Mononuclear cell (primary cell): ENCODE measurements around the gene SPDEF. TPM values are rescaled to one million over a fixed set of nuclear protein-coding genes. Genes with fewer than 3 reads are reported as not detected.

Source experiments
- H3K27me3 ChIP-seq: 2 replicates; pipeline ENCODE4 v1.6.0; 2011; ENCODE audit warnings: low read length, control low read depth; ENCODE audit not compliant: insufficient read depth
- H3K4me1 ChIP-seq: 2 replicates; pipeline ENCODE4 v1.5.1; 2011; ENCODE audit warnings: mild to moderate bottlenecking, low read length, control low read depth; ENCODE audit not compliant: insufficient read depth
- H3K4me3 ChIP-seq: 2 replicates; pipeline ENCODE4 v1.5.1; 2011; ENCODE audit warnings: mild to moderate bottlenecking, low read length, moderate library complexity
- H3K9me3 ChIP-seq: 2 replicates; pipeline ENCODE4 v1.5.1; 2011; ENCODE audit warnings: low read depth, mild to moderate bottlenecking, control low read depth, low read length
- total RNA-seq: library from RNA; depleted of rRNA; stranded (reverse); fragments of >200 nt; gene quantifications from one replicate; pipeline ENCODE4 v1.2.3, GENCODE V29; 2012

The SPDEF gene
- total RNA-seq, 1 donor = 0.31 TPM

DNA sequence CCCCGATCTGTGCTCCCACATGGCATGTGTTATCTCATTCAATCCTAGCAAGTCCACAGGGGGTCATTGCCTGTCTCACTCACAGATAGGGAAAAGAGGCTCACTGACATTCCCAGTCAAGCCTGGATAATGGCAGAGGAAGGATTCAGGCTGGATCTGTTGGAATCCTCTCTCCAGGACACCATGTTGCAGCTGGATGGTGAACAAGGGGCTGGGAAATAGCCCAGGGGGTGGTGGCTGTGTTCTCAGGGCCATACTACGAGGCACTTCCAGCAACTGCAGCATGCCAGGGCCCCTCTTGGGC, 5.0 kb upstream of the SPDEF start:
- Histone ChIP-seq H3K4me1 (no peaks in the 10 kb centered on the region), H3K27me3 (no peaks in the 10 kb centered on the region), H3K9me3 (no peaks in the 10 kb centered on the region), H3K4me3 (no peak overlapping the region)

DNA sequence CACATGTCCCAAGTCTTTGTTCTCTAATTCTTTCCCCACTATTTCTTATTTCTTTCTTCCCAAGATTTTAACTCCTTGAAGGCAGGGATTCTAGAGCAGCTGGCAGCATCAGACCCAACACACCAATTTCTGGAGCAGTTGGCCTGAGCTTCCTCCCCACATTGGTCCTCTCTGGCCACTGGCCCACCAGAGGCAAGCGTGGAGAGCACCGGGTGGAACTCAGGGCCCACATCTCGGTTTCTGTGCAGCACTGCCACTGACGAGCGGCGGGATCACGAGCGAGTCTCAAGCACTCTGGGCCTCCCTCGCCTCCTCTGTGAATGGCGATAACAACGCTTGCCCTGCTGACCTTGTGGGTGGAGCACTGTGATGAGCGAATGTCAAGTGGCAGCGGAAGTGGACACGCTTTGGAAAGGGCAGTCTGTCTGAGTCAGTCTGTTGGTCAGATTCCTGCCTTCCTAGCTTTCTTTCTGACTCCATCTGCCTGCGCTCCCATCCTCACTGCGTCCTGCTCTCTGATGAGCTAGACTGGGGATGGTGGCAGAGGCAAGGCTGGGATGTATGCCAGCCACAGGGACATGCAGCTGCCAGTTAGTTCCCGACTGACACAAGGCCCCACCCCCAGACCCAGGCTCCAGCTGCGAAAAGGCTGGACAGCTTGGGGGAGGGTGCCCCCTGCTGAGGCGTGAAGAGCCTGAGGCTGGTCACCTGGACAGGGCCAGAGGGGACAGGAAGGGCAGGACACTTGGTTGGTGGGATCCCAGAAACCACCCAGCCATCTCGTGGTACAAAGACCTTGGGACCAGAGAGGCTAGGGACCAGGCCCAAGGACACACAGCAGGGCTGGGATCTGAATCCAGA, 4.5 kb upstream of the SPDEF start:
- Histone ChIP-seq H3K4me1 (no peaks in the 10 kb centered on the region), H3K9me3 (no peaks in the 10 kb centered on the region), H3K27me3 (no peaks in the 10 kb centered on the region), H3K4me3 (no peak overlapping the region)

DNA sequence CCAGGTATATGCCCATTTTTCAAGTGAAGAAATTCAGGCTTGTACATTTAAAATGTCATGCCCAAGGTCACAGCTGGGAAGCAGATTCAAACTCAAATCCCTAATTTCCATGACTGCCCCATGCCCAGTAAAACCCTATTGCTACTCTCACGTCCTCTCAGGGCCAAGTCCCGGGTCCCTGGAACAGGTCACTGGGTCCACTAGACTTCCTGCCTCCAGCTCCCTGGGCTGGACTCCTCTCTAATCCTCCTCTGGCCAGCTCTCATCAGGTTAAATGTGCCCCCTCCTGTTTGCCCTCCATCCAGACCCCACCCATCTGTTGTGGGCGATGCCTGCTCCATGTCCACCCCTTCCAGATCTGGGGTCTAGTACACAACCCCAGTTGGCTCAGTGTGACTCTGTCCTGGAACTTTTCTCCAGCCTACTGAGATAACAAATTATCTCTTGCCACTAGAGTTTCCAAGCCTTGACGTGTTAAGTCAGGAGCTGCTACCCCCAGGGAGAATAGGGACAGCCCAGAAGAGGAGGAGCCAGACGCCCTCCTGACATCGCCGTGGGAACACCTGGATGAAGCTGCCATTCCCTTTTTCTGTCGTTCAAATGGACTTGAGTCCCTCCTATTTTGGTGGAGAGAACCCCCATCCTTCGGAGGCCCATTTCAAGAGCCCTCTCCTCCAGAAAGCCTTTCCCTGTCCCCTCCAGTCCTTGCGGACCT, 3.7 kb upstream of the SPDEF start:
- Histone ChIP-seq H3K9me3 (no peaks in the 10 kb centered on the region), H3K27me3 (no peaks in the 10 kb centered on the region), H3K4me1 (no peaks in the 10 kb centered on the region), H3K4me3 (no peak overlapping the region)

DNA sequence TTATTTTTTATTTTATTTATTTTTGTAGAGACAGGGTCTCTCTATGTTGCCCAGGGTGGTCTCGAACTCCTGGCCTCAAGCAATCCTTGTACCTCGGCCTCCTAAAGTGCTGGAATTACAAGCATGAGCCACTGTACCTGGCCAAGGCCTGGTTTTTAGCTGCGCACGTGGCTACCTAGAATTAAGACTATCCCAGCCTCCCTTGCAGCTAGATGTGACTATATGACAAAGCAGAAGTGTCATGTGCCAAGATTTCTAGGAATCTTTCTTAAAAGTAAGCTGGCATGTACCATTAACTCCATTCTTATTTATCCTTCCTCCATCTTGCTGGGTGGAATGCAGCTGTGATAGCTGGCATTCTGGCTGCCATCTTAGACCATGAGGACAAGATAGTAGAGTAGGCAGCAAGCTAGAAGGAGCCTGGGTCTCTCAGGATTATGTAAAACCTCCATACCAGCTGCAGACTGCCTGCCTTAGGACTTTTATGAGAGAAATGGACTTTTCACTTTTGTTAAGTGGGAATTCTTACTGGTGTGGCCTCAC, 2.1 kb upstream of the SPDEF start:
- no peaks in the 10 kb centered on the region for H3K9me3 ChIP-seq
- no peak overlapping the region for H3K4me3 ChIP-seq
- no peaks in the 10 kb centered on the region for H3K4me1 ChIP-seq
- no peaks in the 10 kb centered on the region for H3K27me3 ChIP-seq

DNA sequence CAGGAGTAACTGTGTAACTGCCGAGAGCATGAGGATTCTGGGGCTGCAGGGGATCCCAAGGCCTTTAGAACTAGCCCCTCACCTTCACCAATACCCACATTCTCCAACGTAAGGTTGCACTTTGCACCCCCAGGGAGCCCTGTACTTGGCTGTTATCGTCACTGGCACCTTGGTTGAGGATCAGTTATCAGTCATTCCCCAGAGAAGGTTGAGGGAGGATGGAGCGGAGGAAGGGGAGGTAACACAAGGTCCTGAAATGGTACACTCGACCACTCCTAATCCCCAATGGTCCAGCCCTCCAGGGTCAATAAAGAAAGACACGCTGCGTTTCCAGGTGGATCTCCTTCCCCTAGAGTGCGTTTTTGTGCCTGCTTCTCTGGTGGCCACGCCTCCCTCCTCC, 1.1 kb upstream of the SPDEF start:
- Histone ChIP-seq H3K4me3 (no peak overlapping the region), H3K4me1 (no peaks in the 10 kb centered on the region), H3K27me3 (no peaks in the 10 kb centered on the region), H3K9me3 (no peaks in the 10 kb centered on the region)

DNA sequence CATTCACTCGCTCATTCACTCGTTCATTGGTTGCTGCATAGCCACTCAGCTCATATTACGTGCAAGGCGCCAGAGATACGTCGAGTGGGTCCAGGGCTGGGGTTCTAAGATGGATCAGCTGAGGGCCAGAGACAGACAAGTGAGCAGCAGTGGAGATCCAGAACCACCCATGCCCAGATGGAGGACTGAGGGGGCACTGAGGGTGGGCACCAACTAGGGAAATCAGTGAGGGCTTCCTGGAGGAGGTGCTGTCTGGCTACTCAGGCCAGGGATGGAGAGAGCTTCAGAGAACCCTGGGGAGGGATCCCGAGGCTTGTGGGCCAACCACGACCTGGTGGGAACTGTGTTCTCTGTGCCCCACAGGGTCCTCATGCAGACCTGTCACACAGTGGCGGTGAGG, 364 bp upstream of the SPDEF start:
- Histone ChIP-seq H3K4me1 (no peaks in the 10 kb centered on the region), H3K4me3 (no peak overlapping the region), H3K9me3 (no peaks in the 10 kb centered on the region), H3K27me3 (no peaks in the 10 kb centered on the region)

DNA sequence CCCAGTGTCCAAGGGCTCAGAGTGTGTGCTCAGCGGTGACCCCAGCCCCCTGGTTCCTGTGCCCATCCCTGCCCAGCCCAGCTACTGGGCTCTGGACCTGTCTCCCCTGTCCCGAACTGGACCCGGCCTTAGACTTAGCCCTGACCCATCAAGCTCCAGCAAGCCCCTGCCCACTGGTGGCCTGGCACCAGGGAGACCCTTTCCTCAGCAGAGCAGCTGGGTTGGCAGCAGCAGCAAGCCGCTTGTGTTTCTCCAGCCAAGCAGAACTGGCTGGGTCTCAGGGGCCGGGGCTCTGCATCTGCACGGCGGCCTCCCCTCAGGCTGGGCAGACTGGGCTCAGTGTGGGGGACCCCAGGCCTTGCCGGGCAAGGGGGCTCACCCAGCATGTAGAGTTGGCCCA, 801 bp downstream of the SPDEF start:
- no peaks in the 10 kb centered on the region for H3K9me3 ChIP-seq
- H3K4me1 ChIP-seq = no peaks in the 10 kb centered on the region
- no peaks in the 10 kb centered on the region for H3K27me3 ChIP-seq
- H3K4me3 ChIP-seq = no peak overlapping the region

DNA sequence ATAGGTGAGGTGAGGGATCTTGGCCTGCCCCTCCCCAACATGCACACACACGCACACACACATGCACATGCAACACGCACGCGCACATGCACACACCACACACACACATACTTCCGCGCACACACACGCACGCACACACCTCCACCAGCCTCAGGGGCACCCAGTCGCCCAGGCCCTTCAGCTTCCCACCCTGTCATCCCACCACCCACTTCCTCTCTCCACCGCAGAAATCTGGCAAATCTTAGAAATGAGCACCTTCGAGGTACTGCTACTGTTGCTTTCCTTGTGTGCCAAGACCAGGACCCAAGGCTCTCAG, 1.2 kb downstream of the SPDEF start:
- H3K27me3 ChIP-seq = no peaks in the 10 kb centered on the region
- H3K4me1 ChIP-seq = no peaks in the 10 kb centered on the region
- H3K4me3 ChIP-seq = no peak overlapping the region
- no peaks in the 10 kb centered on the region for H3K9me3 ChIP-seq

DNA sequence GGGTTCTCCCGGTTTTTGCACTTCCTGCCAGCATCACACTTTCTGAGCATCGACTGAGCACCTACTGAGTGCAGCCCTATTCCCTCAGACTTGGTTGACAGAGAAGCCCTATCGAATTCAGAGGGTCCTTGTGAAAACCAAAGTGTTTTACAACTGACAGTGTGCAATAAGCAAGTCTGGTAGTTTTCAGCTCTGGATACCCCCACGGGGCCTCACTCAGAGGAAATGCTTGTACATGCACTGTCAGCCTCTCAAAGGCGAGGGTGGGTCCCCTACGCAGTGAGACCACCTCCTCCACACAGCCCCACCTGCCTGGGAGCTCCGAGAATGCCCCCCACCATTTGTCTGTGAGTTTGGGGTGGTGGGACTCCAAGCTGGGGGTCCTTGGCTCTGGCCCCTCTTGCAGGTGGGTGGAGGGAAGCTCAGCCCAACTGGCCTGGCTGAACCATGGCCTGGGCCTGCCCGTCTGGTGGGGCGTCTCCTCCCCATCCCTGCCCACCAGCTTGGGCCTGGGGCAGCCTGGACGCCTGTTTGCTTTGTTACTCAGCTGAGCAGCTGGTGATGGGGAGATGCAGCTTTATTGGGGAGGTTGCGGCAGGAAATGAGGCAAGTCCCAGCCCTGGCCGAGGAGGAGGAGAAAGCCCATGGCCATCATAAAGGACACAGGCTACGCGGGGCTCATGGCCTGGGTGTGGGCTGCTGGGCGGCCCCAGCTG, 1.7 kb downstream of the SPDEF start:
- Histone ChIP-seq H3K4me3 (no peak overlapping the region), H3K4me1 (no peaks in the 10 kb centered on the region), H3K9me3 (no peaks in the 10 kb centered on the region)

DNA sequence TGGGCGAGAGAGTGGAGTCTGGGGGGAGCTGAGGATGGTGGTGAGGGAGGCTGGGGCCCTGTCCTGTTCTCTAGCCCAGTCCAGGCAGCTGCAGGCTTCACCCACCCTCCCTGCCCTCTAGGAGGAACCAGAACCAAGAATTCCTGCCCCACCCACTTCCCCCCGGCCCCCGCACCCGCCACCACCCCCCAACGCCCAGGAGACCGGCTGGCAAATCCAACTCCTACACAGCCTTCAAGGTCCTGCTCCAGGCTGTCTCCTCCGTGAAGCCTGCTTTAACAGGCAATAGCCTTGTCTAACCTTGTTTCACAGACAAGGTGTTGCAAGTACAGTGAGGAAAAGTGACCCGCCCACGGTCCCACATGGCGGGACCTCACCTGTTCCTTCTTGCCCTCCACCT, 2.4 kb downstream of the SPDEF start:
- Histone ChIP-seq H3K9me3 (no peaks in the 10 kb centered on the region), H3K4me3 (no peak overlapping the region), H3K4me1 (no peaks in the 10 kb centered on the region), H3K27me3 (no peaks in the 10 kb centered on the region)

More for the DNA sequence above, 1.7 kb downstream of the SPDEF start:
- H3K27me3 ChIP-seq = no peaks in the 10 kb centered on the region

DNA sequence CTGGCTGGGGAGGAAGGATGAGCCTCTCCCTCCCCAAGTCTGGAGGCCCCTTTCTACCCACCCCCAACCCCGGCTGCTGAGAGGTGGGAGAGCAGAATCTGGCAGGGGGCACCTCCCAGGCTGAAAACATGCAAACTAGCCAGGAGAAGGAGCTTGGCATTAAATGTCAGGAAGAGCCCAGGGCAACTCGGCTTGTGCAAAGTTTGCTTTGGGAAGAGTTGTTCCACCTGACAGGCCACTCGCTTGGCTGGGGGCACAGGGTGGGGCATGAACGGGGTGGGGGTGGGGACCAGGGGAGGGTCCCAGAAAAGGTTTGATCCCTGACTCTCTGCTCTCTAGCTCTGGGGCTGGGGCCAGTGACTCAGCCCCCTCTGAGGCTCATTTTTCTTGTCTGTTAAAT, 3.0 kb downstream of the SPDEF start:
- Histone ChIP-seq H3K4me1 (no peaks in the 10 kb centered on the region), H3K27me3 (no peaks in the 10 kb centered on the region), H3K4me3 (no peak overlapping the region), H3K9me3 (no peaks in the 10 kb centered on the region)

DNA sequence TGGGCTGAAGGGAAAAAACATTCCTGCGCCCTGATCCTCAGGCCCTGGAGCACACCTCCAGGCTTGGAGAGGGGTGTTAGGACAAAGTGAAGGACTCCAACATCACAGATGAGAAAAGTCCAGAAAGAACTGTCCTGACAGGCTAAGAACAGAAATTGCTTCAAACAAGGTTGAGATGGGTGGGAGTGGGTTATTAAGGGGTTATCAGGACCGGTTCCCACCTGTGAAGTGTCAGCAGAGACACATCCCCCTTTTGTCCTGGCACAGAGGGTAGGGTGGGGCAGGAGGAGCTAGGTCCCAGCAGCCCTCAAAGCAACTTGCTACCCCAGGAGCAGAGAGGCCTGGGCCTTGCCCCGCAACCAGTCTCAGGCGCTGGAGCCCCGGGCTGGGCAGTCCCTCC, 3.5 kb downstream of the SPDEF start:
- no peak overlapping the region for H3K4me3 ChIP-seq
- no peaks in the 10 kb centered on the region for H3K27me3 ChIP-seq
- no peaks in the 10 kb centered on the region for H3K4me1 ChIP-seq
- H3K9me3 ChIP-seq = no peaks in the 10 kb centered on the region

DNA sequence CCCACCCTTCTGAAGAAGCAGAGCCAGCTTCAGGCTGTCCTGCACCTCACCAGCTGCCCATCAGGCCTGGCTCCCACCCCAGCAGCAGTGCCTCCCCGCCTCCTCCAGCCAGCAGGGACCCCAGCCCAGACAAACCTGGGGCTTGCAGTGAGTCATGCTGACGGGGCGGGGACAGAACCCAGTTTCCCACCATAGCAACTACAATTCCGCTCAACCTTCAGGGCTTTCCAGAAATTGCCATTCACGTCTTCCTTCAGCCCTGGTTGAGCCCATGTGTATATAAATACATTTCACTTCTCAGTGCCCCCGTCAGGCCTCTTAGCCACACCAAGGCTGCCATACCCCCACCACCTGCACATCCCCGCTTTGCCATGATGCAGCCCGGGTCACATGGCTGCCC, 4.4 kb downstream of the SPDEF start:
- no peak overlapping the region for H3K4me3 ChIP-seq
- no peaks in the 10 kb centered on the region for H3K4me1 ChIP-seq
- H3K27me3 ChIP-seq = no peaks in the 10 kb centered on the region
- H3K9me3 ChIP-seq = no peaks in the 10 kb centered on the region

DNA sequence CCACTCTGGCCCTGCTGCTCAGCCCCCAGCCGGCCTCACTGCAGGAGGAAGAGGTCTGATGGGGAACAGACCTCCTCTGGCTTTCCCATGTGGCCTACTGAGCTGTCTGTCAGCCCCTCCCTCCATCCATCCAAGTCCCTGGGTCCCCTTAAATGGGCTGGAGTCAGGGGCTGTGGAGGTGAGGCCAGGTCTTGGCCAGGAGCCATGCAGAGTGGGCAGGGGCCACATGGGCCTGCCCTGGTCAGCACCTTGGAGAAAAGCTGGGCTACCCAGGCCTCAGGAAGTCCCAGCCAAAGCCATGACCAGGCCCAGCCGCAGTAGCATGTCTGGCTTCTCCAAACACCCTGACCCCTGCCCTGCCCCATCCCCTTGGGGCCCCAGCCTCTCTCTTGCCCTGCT, 6.3 kb downstream of the SPDEF start:
- Histone ChIP-seq H3K4me1 (no peaks in the 10 kb centered on the region), H3K27me3 (no peaks in the 10 kb centered on the region), H3K9me3 (no peaks in the 10 kb centered on the region), H3K4me3 (no peak overlapping the region)

DNA sequence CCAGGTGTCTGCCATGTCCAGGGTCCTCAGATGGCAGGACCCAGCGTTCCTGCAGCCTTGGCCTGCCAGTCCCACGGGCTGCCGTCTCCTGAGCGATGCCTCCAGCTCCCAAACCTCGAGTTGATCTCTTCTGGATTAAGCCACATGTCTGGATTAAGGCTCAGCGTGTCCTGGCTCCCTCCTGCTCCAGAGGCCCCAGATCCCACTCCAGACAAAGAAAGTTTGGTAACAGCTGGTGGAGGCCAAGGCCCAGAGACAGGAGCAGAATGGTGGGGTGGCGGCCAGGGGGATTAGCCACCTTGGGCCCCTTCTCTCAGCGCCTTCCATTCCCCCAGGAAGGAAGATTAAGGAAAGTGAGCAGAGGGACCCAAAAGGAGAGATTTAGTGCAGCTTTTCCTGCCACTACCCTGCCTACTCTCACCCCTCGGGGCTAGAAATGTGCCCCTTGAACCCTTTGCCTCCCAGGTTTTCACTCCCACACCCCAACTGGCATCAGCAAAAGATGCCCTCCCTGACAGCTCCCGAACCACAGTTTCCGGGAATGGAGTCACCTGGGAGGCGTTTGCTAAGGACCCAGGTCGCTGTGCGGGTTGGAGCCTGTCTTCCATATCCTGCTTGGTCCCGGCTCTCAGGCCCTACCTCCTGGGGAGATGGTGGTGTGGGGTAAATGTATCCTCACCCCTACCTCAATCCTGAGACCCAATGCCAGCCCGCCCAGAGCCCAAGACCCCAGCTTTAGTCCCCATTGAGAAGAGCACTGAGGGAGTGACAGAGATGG, 6.9 kb downstream of the SPDEF start:
- H3K4me3 ChIP-seq = no peak overlapping the region
- no peaks in the 10 kb centered on the region for H3K27me3 ChIP-seq
- H3K4me1 ChIP-seq = no peaks in the 10 kb centered on the region
- no peaks in the 10 kb centered on the region for H3K9me3 ChIP-seq
